Endothelial cell of umbilical vein (primary cell): ENCODE results near the gene SREBF1. TPM values are rescaled to one million over a fixed set of nuclear protein-coding genes. Genes with fewer than 3 reads are reported as not detected.

Experiments used
- BruUV-seq: library from RNA; stranded (reverse); fragments of 400-500 nt; replicated peaks from 2 replicates; lab custom pipeline; 2021; lab: Mats Ljungman, UMichigan
- CTCF ChIA-PET: fragments of 300-600, 350-600 bp; sonication (Branson Sonifier 250); formaldehyde crosslinking; loops from one replicate; lab custom pipeline; 2021; ENCODE audit warnings: antibody characterized with exemption, inconsistent platforms; lab: Charles Lee
- POLR2A ChIA-PET: fragments of 300-600, 350-600 bp; sonication (Branson Sonifier 250); formaldehyde crosslinking; loops from one replicate; lab custom pipeline; 2021; ENCODE audit warnings: antibody characterized with exemption, inconsistent platforms; lab: Charles Lee
- DNase-seq: peaks from one replicate; pipeline ENCODE4 v3.0.0-alpha.2; 2011; ENCODE audit warnings: low read depth, low spot score
- FAIRE-seq: peaks from 2 replicates; lab custom pipeline; 2011; peaks lifted over from hg19 to GRCh38; lab: Jason Lieb, UNC
- H2AFZ ChIP-seq: 2 replicates; pipeline ENCODE4 v1.6.0; 2012; ENCODE audit warnings: low read depth, low read length, control low read depth, inconsistent platforms
- H3K27ac ChIP-seq: 2 replicates; pipeline ENCODE4 v1.5.1; 2011; ENCODE audit warnings: low read depth, mild to moderate bottlenecking, control low read depth, low read length, moderate library complexity; ENCODE audit not compliant: insufficient read depth
- H3K27me3 ChIP-seq, 2 experiments: 2 replicates each; pipeline versions ENCODE4 v1.6.0 to v1.6.1; 2011; ENCODE audit warnings: low read length in 2 of 2, mixed read lengths in 1 of 2; ENCODE audit not compliant: control insufficient read depth in 2 of 2, insufficient read depth in 2 of 2
- H3K36me3 ChIP-seq, 2 experiments: 2 replicates in 1 of 2; 3 replicates in 1 of 2; pipeline ENCODE4 v1.5.1; 2011; ENCODE audit warnings: low read length in 2 of 2, mild to moderate bottlenecking in 1 of 2, moderate library complexity in 1 of 2; ENCODE audit not compliant: control insufficient read depth in 2 of 2, insufficient read depth in 2 of 2; ENCODE audit errors: extremely low read depth in 1 of 2
- H3K4me1 ChIP-seq: 3 replicates; pipeline ENCODE4 v1.5.1; 2011; ENCODE audit warnings: mild to moderate bottlenecking, low read length; ENCODE audit not compliant: control insufficient read depth, insufficient read depth; ENCODE audit errors: extremely low read depth
- H3K4me2 ChIP-seq: 2 replicates; pipeline ENCODE4 v1.6.1; 2011; ENCODE audit warnings: low read length, control low read depth, mixed read lengths; ENCODE audit not compliant: insufficient read depth
- H3K4me3 ChIP-seq, 3 experiments: fragments of 200-600 bp in 1 of 3; sonication (generic), shearing (Covaris generic) in 1 of 3; replicated peaks in 1 of 3; 2 replicates each; pipeline ENCODE4 v1.5.1; 2011 to 2016; ENCODE audit warnings: control low read depth in 3 of 3, low read length in 3 of 3, mild to moderate bottlenecking in 2 of 3, inconsistent platforms in 1 of 3, low read depth in 1 of 3, moderate library complexity in 1 of 3; ENCODE audit not compliant: insufficient read depth in 1 of 3
- H3K79me2 ChIP-seq: 2 replicates; pipeline ENCODE4 v1.6.0; 2012; ENCODE audit warnings: low read length, inconsistent platforms; ENCODE audit not compliant: control insufficient read depth, insufficient read depth
- H3K9ac ChIP-seq: replicated peaks from 2 replicates; pipeline ENCODE3; 2011; ENCODE audit warnings: low read length, control low read depth; ENCODE audit not compliant: insufficient read depth; ENCODE audit errors: extremely low read depth
- H3K9me1 ChIP-seq: replicated peaks from 3 replicates; pipeline ENCODE4 v1.6.0; 2011; ENCODE audit warnings: mild to moderate bottlenecking, low read length; ENCODE audit not compliant: control insufficient read depth, insufficient read depth; ENCODE audit errors: extremely low read depth
- H3K9me3 ChIP-seq: replicated peaks from 2 replicates; pipeline ENCODE4 v1.5.1; 2012; ENCODE audit warnings: low read length, inconsistent platforms; ENCODE audit not compliant: control insufficient read depth, insufficient read depth
- H4K20me1 ChIP-seq: replicated peaks from 2 replicates; pipeline ENCODE3; 2011; ENCODE audit warnings: mild to moderate bottlenecking, low read length; ENCODE audit not compliant: control insufficient read depth, insufficient read depth; ENCODE audit errors: extremely low read depth
- MYC ChIP-seq: IDR thresholded peaks from one replicate; pipeline ENCODE4 v1.6.1; 2011; ENCODE audit warnings: mild to moderate bottlenecking, low read depth, low read length
- POLR2A ChIP-seq: IDR thresholded peaks from 2 replicates; pipeline ENCODE4 v1.6.1; 2012; ENCODE audit warnings: low read depth, mild to moderate bottlenecking, control low read depth, low read length
- dilution Hi-C: fragments of 300-500 bp; cut with MboI; formaldehyde crosslinking; loops from one replicate; pipeline ENCODE4 v1.15.0; 2019; ENCODE audit warnings: low sequenced_read_pairs; ENCODE audit not compliant: extremely low pct_ligation_motif_present
- intact Hi-C: fragments of 100-400 bp; cut with micrococcal nuclease; formaldehyde crosslinking; loops from one replicate; pipeline ENCODE4 v1.10.0; 2022
- polyA plus RNA-seq, 4 experiments: library from polyadenylated mRNA; depleted of rRNA in 3 of 4; stranded (reverse) in 3 of 4; unstranded in 1 of 4; fragments of >200 nt; gene quantifications; 2 replicates each; pipeline versions ENCODE4 v1.2.1 to v1.2.3, GENCODE V29; 2011 to 2012; ENCODE audit warnings: missing spikeins in 1 of 4
- total RNA-seq: library from RNA; stranded (reverse); gene quantifications from 2 replicates; pipeline ENCODE4 v1.2.3, GENCODE V29; 2021
- TF ChIP-seq, protein P1 (sequence below), 2 donors: IDR thresholded peaks; 1 replicate in 1 of 2; 2 replicates in 1 of 2; pipeline ENCODE4 v1.5.1; 2011; ENCODE audit warnings: low read length in 2 of 2, mild to moderate bottlenecking in 2 of 2, moderate library complexity in 2 of 2, control low read depth in 1 of 2, inconsistent platforms in 1 of 2, low read depth in 1 of 2; ENCODE audit not compliant: insufficient read depth in 1 of 2; ENCODE audit errors: extremely low read depth in 1 of 2

The SREBF1 gene
- total and polyA plus RNA-seq, 2 donors (not counting 3 experiments of a cell fraction or from before 2014, with no cell fraction given): 50.4 to 109 TPM

DNA sequence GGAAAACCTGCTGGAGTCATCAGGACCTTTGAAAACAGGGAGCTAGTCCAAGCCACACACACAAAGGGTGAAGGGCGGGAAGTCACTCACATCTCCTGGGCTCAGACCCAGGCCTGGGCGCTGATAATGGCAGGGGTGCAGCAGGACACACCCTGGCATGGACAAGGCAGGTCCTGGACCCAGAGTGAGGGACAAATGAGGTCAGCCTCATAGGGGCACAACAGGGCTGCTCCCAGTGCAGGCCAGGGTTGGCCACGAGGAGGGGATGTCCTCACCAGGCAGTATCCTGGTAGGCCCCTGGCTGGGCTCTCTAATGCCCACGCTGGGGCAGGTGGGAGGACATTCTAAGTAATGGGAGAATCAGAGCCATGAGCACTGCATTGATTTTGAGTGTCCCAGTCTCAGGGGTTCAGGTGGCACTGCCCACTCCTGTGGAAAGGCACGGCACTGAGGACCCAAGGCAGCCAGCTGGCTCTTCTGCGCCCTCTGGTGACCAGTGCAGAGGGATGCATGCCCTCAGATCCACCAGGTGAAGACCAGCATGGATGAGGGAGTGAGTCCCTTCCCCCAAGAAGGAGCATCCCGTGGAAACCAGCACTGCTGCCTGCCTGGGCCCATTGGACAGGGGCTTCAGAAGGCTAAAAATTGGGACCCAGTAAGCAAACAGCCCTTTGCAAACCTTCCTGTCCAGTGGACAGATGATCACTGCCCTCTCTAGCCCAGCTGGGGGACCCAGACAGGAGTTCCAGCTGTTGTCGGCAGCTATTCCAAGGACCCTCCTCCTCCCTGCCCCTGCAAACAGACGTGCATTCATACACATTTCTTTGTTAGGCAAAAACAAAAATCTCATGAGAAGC lies 23.4 kb upstream of the SREBF1 start:
- Histone ChIP-seq H3K4me3 (no peak overlapping the region), H3K9me3 (no peaks in the 10 kb centered on the region), H3K9me1 (no peaks in the 10 kb centered on the region), H2AFZ (no peak overlapping the region), H3K4me1 (no peaks in the 10 kb centered on the region), H4K20me1 (no peaks in the 10 kb centered on the region), H3K36me3 (no peaks in the 10 kb centered on the region), H3K9ac (no peak overlapping the region), H3K4me2 (no peak overlapping the region), H3K27ac (no peak overlapping the region), H3K27me3 (no peaks in the 10 kb centered on the region), H3K79me2 (no peaks in the 10 kb centered on the region)
- peak; percentile 92 for FAIRE-seq
- dilution Hi-C loops: no loop called here
- intact Hi-C loops: loop anchor here (1.0 kb wide), 3 partner anchors 48 to 179 kb away; partner anchors contain the start of gene RAI1
- CTCF ChIA-PET: interaction anchor here (0.6 to 7.0 kb wide), 19 partner anchors 10 to 180 kb away, joined by 3 to 68 read pairs (median 4); partner anchors contain the start of gene SREBF1
- DNase-seq: peak; percentile 59
- POLR2A ChIA-PET: no interaction called here
- BruUV-seq: no TSS peak
- TF ChIP-seq, protein P1, sequence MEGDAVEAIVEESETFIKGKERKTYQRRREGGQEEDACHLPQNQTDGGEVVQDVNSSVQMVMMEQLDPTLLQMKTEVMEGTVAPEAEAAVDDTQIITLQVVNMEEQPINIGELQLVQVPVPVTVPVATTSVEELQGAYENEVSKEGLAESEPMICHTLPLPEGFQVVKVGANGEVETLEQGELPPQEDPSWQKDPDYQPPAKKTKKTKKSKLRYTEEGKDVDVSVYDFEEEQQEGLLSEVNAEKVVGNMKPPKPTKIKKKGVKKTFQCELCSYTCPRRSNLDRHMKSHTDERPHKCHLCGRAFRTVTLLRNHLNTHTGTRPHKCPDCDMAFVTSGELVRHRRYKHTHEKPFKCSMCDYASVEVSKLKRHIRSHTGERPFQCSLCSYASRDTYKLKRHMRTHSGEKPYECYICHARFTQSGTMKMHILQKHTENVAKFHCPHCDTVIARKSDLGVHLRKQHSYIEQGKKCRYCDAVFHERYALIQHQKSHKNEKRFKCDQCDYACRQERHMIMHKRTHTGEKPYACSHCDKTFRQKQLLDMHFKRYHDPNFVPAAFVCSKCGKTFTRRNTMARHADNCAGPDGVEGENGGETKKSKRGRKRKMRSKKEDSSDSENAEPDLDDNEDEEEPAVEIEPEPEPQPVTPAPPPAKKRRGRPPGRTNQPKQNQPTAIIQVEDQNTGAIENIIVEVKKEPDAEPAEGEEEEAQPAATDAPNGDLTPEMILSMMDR (IDR thresholded peaks at IDR 0.05; ENCODE audit: extremely low read depth in 1 of 2, insufficient read depth in 1 of 2, low read depth in 1 of 2, low read length in 2 of 2): peak; percentile 88 to 97
- no peak for TF ChIP-seq POLR2A

DNA sequence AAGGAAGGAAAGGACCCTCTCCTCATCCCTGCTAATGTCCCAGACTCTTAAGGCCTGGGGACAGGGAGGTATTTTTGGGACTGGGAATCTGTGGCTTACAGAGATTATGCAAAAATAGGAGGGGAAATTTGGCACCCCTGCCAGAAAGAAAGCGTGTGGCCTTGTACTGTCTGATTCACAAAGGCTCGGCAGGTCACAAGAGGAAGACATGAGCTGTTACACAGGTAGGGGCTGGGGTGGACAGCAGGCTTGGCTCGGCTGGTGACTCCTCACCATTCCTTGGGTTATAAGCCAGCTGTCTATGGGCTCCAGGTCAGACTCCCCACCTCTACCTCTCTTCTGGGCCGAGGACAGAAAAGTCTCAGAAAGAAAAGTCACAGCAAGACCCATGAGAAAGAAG lies 20.7 kb upstream of the SREBF1 start:
- ChIA-PET POLR2A (no interaction called here), CTCF (interaction anchor here (0.6 kb wide), 1 partner anchor 49 kb away, joined by 3 read pairs; no protein-coding TSS in a partner anchor)
- TF ChIP-seq MYC: no peak
- TF ChIP-seq POLR2A: no peak

More for the DNA sequence above, 20.7 kb upstream of the SREBF1 start:
- no peaks in the 10 kb centered on the region for H3K36me3 ChIP-seq
- no peak overlapping the region for H3K27ac ChIP-seq
- H2AFZ ChIP-seq: no peak overlapping the region
- H4K20me1 ChIP-seq: no peaks in the 10 kb centered on the region
- no TSS peak for BruUV-seq
- H3K9me3 ChIP-seq: no peaks in the 10 kb centered on the region
- FAIRE-seq: no peak
- intact Hi-C loops: no loop called here
- H3K4me3 ChIP-seq: no peak overlapping the region
- H3K4me1 ChIP-seq: no peaks in the 10 kb centered on the region
- H3K9ac ChIP-seq: no peak overlapping the region
- DNase-seq: no peak
- no peaks in the 10 kb centered on the region for H3K27me3 ChIP-seq
- H3K4me2 ChIP-seq: no peak overlapping the region
- no peaks in the 10 kb centered on the region for H3K79me2 ChIP-seq
- no peaks in the 10 kb centered on the region for H3K9me1 ChIP-seq
- dilution Hi-C loops: no loop called here
